HG02642 (cell line): ENCODE results near the gene DPF3.

Experiments used
- ATAC-seq: cut with Tn5 transposase; IDR thresholded peaks from one replicate; pipeline ENCODE4 v1.9.1; 2021; ENCODE audit warnings: mild to moderate bottlenecking; ENCODE audit not compliant: unreplicated experiment, poor library complexity

The DPF3 gene

DNA sequence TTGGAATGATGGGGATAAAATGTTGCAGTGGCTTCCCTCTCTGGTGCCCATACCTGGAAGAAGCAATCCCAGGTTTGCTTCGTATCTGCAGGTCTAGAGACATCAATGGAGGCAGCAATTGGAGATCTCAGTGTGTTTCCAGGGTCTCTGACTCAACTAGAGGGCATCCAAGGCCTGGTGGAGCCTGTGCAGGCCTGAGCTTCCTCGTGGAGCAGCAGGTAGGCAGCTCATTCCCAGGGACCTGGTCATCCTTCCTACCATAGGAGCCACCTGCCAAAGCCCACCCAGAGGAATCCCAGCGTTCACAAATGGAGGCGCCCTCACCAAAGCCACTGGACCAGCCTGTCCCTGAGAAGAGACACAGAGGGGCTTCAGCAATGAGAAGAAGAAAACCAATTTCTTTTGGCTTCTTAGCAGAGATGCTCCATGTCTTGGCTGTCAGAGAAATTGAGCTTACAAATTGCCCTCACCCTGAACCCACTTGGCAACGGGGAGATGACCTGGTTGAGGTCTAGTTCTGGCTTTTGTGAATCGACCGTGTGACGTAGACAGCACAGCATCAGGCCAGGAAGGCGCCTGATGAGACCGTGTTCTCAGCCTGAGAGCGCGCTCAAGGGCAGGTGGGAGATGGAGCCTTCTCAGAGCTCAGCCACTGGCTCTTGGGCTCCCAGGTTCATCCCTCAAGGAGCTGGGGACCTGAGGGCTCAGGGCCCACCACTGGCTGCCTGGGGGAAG, 283.6 kb downstream of the DPF3 start:
- ATAC-seq = no peak

DNA sequence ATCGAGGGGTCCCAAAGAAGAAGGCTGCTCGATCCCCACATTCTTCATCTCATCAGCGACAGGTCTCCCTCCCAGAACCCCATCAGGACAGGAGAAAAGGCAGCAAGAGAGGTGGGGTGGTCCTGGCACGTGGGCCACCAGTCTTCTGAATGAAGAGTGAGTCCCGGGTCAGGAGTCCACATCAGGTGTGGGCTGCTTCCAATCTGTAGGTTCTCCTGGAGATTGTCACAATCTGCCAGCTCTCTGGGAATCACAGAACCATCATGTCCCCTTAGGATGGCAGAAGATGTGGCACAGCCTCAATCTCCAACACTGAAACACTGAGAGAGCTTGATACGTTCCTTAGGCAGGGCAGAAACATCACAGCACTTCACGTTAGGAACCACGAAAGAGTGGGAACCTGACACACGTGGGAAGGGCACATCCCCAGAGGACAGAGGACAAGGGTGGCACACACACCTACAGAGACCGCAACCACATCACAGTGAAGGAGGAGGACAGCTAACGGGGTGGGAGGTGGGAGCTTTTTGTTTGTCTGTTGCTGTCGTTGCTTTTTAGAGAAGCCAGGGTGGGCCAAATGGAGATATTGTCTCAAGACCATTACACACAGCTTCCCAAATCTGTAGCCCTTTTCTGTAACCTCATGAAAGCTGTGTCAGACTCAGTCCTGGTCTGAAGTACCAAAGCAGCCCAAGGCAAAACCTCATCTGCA, 284.5 kb downstream of the DPF3 start:
- ATAC-seq = no peak

DNA sequence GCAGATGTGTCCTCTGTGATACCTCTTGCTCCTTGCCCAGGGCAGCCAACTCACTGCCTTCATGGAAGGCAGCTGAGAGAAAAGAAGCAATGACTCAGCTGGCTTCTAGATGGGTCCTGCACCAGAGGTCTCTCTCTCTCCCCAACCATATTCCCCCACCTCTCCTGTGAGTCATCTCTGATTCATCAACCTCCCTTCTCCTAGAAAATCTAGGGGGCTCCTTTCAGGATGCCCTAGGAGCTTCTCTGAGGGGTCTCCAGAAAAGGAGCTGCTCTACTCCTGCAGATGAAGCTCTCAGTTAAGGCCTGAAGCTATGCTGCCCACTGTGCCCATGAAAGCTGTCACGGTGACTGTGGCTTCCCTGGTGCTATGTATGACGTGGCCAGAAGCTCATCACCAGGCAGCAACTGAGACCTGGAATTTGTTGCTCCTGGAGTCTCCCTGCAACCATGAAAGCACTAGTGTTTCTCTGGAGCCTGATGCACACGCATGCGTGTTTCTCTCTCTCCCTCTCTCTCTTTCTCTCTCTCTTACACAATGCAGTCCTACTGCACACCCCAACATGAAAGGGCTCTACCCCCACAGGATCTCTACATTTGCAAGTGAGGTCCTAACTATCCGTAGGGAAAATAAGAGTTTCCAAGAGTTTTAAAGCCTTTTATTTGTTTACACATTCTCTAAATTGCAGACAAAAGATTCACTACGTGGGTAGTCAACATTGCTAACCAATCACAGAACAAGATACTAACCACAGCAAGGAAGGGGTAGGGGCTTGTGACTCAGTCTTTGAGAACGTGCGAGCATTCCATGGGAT, 285.3 kb downstream of the DPF3 start:
- no peak for ATAC-seq

DNA sequence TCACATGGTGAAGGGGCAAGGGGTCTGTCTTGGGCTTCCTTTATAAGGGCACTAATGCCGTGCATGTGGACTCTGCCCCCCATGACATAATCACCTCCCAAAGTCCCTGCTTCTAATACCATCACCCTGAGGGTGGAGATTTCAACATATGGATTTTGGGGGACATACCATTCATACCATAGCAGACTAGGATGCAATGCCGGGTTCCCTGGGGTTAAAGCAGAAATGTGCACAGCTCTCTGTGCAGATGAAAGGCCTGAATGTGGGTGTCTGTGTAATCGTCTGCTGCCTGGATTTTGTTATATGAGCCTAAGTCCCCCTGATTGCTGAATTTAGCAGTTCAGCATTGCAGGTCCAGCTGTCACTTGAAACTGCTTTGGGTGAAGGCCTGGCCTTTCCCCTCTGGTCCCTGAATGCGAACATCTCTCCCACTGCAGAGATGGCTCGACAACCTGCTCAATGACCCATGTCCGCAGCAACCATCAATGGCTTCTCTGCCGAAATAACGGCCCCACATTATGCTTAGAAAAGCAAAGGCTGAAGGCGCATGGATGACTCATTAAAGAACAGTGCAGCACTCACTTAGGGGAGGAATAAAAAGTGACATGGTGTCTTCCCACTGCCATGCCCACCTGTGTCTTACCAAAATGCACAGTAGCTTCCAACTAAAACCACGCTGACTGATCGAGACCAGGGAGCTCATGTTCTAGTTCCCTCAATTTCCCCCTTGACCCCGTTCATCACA, 286.3 kb downstream of the DPF3 start:
- ATAC-seq = no peak

DNA sequence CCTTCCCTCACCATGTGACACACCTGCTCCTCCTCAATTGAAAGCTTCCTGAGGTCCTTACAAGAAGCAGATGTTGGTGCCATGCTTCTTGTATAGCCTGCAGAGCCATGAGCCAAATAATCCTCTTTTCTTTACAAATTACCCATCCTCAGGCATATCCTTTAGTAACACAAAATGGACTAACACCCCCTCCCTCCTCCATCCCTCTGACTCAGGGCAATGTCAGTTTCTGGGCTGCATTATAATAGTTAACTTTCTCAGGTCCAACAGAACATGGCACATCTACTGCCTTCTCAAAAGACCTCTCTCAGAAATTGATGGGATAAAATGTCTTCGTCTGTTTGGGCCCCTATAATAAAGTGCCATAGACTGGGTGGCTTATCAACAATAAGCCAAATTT, 287.0 kb downstream of the DPF3 start:
- no peak for ATAC-seq

DNA sequence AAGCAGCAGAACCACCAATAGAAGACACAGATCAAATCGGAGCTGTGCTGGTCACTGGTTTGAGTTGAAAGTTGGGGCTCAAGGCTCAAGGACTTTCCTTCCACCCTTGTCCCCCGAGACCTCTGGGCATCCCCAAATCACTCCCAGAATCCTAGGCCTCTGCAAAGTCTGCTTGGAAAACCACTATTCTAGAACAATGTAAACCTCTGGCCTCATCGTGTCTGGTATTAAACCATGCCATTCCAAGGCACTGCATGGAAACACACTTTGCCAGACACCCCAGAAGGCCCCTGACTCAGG, 288.0 kb downstream of the DPF3 start:
- no peak for ATAC-seq

DNA sequence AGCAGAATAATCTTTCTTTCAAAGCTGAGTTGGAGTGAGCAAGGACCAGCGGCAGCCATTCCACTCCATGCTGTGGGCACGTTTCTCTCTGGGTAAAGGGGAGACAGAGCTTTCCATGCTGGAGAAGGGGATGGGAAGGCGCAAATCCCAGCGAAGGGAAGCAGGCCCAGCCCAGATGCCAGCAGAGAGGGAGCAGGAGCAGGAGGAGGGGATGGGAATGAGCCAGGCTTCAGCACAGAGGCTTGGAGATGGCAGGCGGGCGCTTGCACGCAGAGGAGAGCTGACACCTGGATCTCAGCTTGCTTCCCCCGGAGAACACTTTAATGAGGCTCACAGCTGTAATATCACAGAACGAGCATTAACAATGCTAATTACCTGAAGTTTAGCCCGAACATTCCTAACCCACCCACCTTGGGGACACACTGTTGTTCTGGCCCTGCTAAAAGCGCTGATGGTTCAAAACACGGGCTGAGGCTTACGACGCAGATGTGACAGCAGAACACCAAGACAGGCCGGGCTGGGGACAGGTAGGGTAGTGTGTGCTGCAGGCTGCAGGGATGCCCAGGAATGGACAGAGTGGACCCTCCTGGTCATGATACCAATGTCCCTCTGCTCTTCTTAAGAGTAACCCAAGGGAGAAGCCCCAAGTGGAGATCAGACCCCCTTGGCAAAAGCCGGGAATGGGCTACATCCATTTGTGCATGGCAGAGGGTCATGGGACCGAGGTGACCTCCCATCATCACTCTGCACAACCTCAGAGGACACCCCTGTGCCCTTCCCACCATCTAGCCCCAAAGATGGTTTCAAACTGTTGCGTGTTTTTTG, 288.6 kb downstream of the DPF3 start:
- no peak for ATAC-seq

DNA sequence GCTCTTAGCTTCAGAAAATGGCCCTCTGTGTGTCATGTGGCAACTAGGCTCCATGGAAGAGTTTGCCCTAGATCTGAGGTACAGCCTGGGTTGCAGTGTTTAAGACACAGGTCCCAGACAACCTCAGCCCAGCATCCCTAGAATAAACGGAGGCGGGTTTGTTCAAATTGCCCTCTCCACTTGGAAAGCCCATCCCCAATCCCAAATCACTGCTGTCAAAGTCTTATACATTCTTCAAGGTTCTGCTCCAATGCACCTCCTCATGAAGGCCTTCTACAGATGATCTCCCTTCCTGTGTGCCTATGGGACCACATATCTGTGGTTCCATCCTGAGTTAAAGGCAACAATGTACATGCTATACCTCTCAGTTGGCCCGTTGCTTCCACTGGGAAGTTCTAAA, 289.8 kb downstream of the DPF3 start:
- ATAC-seq = no peak

DNA sequence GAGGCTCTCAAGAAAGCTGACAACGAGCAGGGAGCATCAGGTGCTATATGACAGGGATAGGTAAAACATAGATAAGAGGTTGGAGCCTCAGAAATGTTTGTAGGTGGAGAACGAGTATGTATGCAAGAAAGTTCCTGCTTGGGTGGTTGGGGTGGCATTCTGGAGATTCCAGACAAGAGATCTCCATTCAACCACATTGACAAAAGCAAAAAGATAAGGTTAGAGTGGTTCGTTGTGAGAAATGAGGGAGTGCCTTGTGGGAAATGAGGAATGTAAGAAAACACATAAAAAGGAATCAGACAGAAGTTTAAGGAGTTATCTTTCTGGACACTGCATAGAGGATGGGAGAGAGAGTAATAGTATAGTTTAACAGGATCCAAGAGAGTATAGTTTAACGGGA, 290.3 kb downstream of the DPF3 start:
- ATAC-seq = no peak

DNA sequence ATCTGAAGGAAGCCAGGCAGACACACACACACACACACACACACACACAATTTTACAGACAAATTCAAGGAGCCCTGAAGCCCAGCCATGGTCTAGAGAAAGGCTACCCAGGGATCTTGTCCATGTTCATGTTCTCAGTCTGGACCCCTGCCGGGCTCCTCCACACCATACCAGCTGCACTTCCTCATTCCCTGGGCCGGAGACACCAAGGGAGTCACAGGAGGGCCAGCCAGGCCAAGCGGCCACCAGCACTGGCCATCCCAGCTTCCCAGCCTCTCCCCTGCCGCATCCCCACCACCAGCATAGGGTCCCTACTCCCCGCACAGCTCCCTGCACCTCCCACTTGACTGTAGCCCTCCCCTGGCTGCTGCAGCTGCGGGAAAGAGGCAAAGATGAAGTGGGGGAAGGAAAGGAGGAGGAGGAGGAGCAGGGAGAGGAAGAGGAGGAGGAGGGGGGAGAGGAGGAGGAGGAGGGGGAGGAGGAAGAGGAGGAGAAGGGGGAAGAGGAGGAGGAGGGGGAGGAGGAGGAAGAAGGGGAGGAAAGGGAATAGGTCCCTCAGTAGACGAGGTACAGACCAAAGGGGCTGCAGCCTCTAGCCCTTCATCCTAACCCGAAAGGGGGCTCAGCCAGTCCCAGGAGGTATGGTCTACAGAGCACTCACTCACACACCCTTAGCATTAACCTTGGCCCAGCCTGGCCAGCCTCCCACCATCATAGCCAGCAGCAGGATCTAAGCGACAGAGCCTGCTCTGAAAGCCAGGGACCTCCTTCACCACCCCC, 293.2 kb downstream of the DPF3 start:
- ATAC-seq = no peak

DNA sequence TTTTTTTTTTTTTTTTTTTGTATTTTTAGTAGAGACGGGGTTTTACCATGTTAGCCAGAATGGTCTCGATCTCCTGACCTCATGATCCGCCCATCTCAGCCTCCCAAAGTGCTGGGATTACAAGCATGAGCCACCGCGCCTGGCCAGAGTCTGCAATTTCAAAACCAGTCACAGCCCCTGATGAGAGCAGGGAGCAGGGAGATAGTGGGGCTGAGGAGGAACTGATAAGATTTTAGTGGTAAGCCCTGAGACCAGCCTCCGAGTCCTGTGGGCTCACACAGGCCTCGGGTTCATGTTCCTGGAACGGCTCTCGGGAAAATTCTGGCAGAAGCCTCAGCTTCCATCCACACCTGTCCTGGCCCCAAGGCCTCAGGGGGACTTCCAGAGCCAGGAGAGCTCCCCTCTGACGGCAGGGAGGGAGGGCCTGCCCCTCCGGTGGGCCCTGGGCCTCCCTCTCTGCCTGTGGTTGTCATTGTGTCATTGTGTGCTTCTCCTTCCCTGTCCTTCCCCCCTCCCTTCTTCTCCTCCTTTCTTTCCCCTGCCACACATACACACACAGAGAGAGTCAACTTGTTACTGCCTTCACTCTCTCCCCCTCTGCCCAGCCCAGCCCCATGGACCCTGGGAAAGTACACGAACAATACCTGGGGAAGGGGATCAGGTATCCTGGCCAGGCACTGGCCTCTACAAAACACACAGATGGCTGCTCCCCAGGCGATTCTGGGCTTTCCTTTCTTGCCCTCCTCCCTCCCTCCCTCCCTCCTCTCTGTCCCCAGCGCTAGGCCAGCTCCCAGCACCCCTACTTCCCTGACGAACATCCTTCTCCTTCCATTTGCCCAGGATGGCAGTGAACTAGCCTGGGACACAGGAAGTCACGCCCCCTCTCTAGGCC, 294.1 kb downstream of the DPF3 start:
- no peak for ATAC-seq

DNA sequence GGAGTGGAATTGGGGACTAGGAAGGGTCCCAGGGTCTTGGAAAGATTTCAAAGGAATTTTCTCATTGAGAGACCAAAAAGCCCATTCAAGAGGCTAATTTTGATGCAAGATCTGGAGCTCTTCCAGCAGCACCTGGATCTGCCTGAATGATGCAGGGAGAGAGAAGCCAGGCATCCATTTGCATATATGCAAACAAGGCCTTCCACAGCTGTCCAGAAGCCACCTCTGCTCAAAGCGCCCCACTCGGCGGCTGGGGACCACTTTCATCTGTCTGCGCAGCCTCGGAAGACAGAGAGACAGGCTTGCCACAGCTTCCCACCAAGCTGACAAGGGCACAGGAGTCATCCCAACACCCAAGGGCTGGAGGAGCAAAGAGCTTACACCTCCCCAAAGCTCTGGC, 295.6 kb downstream of the DPF3 start:
- peak; percentile 62 for ATAC-seq

DNA sequence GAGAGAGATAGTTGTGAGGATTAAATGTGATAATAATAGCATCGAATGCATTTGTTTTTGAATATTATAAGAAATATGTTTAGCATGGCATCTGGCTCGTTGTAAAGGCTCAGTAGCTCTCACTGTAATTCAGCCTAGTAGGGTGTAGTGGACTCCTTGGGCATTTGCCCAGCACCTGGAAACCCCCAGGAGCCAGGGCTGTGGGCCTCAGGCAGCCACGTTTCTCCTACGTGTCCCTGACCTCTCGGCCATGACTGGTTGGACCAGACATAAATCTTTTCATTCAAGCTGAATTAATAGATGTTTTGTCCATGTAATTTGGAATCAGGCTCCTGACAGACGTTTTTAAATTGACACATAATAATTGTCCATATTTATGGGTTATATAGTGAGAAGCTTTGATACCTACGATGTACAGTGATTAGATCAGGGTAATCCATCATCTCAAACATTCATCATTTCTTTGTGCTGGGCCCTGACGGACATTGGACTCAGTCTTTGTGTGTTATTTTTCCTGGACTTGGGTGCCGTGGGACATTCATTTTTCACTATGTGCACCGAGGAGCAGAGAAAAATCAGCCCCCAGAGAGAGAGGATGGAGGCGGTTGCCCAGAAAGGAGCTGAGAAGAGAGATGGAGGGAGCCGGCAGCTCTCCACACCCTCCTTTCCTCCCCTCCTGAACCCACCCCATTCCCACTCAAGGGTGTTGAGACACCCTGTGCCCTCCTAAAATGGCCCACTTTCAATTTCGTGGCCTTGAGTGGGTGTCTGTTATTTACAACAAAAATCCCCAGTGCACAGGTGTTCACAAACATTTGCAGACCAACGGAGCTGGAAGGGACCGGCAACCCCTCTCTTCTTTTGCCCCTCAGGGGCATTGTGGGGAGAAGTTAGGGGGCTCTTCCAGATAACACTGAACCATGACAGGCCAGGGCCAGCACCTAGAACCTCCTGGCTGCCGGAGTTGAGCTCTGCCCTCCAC, 296.4 kb downstream of the DPF3 start:
- ATAC-seq = peak; percentile 41

DNA sequence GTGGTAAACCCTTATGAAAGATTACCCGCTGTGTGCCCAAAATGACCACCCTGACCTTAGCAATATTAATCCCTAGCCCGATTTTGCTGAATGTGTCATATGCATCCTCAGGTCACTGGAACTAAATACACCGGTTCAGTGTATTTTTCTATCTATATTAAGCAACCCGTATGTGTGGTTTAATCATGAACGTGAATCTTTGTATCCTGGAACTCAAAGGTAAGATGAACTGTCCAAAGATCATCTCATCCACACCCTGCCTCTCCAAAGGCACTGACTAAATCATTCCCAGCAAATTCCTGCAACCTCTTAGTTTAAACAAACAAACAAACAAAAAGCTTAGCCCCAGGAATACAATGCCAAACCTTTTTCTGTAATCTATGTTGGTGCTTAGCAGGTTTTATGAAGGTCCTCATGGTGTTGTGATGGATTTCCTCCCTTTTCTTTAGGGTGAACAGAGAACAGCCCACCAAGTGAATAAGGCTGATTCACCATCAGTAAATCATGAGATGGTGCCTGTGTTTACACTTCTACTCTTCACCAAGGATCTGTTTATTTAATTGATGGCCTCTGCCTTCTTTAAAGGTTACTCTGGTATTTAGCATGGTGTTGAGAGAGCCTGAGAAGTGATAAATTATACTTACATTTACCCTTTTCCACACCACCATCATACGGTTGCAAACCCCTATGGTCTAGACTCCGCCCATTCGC, 298.6 kb downstream of the DPF3 start:
- no peak for ATAC-seq

DNA sequence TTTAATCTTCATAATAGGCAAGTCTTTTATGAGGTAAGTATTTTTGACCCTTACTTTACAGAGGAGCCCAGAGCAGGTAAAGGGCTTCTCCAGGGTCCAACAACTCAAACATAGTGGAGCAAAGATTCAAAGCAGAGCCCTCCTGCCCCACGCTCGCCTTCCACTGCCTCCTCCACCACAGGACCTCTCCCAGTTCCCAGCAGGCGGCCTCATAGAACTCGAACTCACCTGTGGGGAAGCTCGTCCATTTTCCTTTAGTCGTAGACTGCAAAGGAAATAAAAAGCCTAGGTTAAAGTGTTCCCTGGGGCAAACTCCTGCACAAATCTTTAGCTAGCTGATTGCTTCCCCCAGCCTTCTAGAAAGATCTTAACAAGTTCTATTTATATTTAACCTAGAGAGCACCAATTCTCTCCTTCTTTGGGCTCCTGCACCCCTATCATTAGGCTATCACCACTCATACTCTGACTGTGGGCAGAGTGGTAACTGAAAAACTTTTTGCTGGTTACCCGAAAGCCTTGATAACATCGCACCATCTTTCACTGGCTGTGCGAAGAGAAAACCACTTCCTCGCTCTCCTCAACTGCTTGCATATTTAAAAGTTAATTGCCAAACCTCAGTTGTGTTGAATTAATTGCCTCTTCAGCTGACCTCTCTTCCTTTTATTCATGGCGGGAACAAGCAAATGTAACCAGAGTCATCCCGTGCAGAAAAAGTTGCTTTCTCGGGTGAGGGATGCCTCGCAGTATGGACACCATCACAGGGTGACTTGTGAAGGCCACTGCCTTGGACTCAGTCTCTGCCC, 299.6 kb downstream of the DPF3 start:
- ATAC-seq = peak; percentile 56

DNA sequence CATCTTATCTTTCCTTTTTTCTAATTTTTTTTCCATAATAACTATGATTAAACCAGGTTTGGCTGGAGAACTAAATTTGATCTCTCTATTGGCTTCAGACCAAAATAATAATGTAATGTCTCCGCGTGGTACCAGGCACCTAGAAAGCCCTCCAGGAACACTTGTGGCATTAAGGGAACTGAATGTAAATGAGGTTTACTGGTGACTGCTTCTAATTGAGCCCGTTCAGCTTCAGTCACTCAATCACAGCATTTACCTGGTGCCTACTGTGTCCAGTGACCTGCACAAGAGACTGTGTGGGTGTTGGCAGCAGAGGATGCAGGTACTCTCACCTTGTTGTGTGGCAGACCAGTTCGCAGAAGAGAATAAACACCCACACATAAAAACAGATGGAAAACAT, 302.5 kb downstream of the DPF3 start:
- no peak for ATAC-seq
